Fibroblast of peridontal ligament (primary cell): ENCODE results near the gene CSTF1.

Experiments used
- DNase-seq: peaks from one replicate; pipeline ENCODE4 v3.0.0-alpha.2; 2010; ENCODE audit errors: extremely low read depth

CSTF1 gene

GRCh38 chr20:56454754-56455153, 62.3 kb downstream of the CSTF1 start:
- no peak for DNase-seq
